HEK293T (cell line): ENCODE results near the gene RASA3.

Source experiments
- ARNT ChIP-seq: fragments of 450-650 bp; IDR thresholded peaks from 2 replicates; pipeline ENCODE4 v1.6.1; 2017; ENCODE audit warnings: mild to moderate bottlenecking
- BHLHE40 ChIP-seq: fragments of 450-650 bp; IDR thresholded peaks from 2 replicates; pipeline ENCODE4 v1.6.1; 2016; ENCODE audit warnings: mild to moderate bottlenecking, moderate library complexity, borderline replicate concordance
- CTBP1 ChIP-seq: fragments of 450-650 bp; IDR thresholded peaks from 2 replicates; pipeline ENCODE4 v1.6.1; 2016; ENCODE audit warnings: borderline replicate concordance
- FOXA1 ChIP-seq: fragments of 450-650 bp; IDR thresholded peaks from 2 replicates; pipeline ENCODE4 v1.6.1; 2016; ENCODE audit warnings: mild to moderate bottlenecking
- FOXM1 ChIP-seq: fragments of 450-650 bp; IDR thresholded peaks from 2 replicates; pipeline ENCODE4 v1.6.1; 2017; ENCODE audit warnings: mild to moderate bottlenecking, borderline replicate concordance
- HDGF ChIP-seq: fragments of 450-650 bp; IDR thresholded peaks from 2 replicates; pipeline ENCODE4 v1.6.1; 2017; ENCODE audit warnings: antibody characterized with exemption, borderline replicate concordance
- NFRKB ChIP-seq: fragments of 450-650 bp; IDR thresholded peaks from 2 replicates; pipeline ENCODE4 v1.6.1; 2016; ENCODE audit warnings: mild to moderate bottlenecking, moderate library complexity
- PKNOX1 ChIP-seq: fragments of 450-650 bp; IDR thresholded peaks from 2 replicates; pipeline ENCODE4 v1.6.1; 2016
- SP1 ChIP-seq: fragments of 450-650 bp; IDR thresholded peaks from 2 replicates; pipeline ENCODE4 v1.6.1; 2017
- SUZ12 ChIP-seq: fragments of 450-650 bp; IDR thresholded peaks from 2 replicates; pipeline ENCODE4 v1.6.1; 2016; ENCODE audit warnings: mild to moderate bottlenecking
- ZNF384 ChIP-seq: fragments of 450-650 bp; IDR thresholded peaks from 2 replicates; pipeline ENCODE4 v1.6.1; 2016

- TF ChIP-seq ZNF384 (no peak), FOXM1 (no peak), SP1 (no peak), ARNT (no peak), HDGF (no peak), PKNOX1 (no peak), BHLHE40 (no peak), SUZ12 (no peak), CTBP1 (no peak), NFRKB (no peak), FOXA1 (no peak)
These were observed 181.0 kb downstream of the RASA3 start for GRCh38 chr13:113951246-113951999.
